ENCODE measurements around the gene VAMP8.
"Not testable (repeated sequence)": the region's sequence is repeated elsewhere in the genome, so short reads cannot be mapped to it uniquely, and the experiment has no call there.

DNA sequence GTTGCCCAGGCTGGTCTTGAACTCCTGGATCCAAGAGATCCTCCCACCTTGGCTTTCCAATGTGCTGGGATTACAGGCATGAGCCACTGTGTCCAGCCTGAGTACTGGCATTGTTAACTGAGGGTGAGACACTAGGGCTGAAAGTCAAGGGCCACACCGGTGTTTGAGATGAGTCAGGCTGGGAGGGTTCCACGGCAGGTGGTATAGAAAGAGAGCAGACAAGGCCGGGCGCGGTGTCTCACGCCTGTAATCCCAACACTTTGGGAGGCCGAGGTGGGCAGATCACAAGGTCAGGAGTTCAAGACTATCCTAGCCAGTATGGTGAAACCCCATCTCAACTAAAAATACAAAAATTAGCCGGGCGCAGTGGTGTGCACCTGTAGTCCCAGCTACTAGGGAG, 14.9 kb downstream of the VAMP8 start:
- TF ChIP-seq, protein P1, sequence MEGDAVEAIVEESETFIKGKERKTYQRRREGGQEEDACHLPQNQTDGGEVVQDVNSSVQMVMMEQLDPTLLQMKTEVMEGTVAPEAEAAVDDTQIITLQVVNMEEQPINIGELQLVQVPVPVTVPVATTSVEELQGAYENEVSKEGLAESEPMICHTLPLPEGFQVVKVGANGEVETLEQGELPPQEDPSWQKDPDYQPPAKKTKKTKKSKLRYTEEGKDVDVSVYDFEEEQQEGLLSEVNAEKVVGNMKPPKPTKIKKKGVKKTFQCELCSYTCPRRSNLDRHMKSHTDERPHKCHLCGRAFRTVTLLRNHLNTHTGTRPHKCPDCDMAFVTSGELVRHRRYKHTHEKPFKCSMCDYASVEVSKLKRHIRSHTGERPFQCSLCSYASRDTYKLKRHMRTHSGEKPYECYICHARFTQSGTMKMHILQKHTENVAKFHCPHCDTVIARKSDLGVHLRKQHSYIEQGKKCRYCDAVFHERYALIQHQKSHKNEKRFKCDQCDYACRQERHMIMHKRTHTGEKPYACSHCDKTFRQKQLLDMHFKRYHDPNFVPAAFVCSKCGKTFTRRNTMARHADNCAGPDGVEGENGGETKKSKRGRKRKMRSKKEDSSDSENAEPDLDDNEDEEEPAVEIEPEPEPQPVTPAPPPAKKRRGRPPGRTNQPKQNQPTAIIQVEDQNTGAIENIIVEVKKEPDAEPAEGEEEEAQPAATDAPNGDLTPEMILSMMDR (IDR thresholded peaks at IDR 0.05; ENCODE audit: borderline replicate concordance, extremely low read depth, low read length, poor library complexity, severe bottlenecking): not testable (repeated sequence)
- TF ChIP-seq EZH2 (IDR thresholded peaks at IDR 0.05; ENCODE audit: borderline replicate concordance, low read depth, low read length, severe bottlenecking): not testable (repeated sequence)
